GM19193 (cell line): ENCODE results near the gene TICAM2.

Experiments
- POLR2A ChIP-seq: IDR thresholded peaks from 4 replicates; pipeline ENCODE4 v1.6.1; 2011; ENCODE audit not compliant: insufficient read depth, insufficient read length; ENCODE audit errors: extremely low read depth

Gene TICAM2

GRCh38 chr5:115541611-115542010 lies 60.7 kb downstream of the TICAM2 start:
- no peak for TF ChIP-seq POLR2A

GRCh38 chr5:115535479-115536035 lies 66.7 kb downstream of the TICAM2 start:
- TF ChIP-seq POLR2A: no peak

- no peak for TF ChIP-seq POLR2A
These were observed 69.8 kb downstream of the TICAM2 start for GRCh38 chr5:115532517-115532916.

GRCh38 chr5:115531787-115532367 lies 70.4 kb downstream of the TICAM2 start:
- no peak for TF ChIP-seq POLR2A

GRCh38 chr5:115531380-115531779 lies 70.9 kb downstream of the TICAM2 start:
- TF ChIP-seq POLR2A: no peak

GRCh38 chr5:115530426-115530825 lies 71.9 kb downstream of the TICAM2 start:
- no peak for TF ChIP-seq POLR2A
